HG03575 (cell line): ENCODE measurements around the gene ACER1.
"Not testable (repeated sequence)": the region's sequence is repeated elsewhere in the genome, so short reads cannot be mapped to it uniquely, and the experiment has no call there.

Experiments
- ATAC-seq: cut with Tn5 transposase; IDR thresholded peaks from one replicate; pipeline ENCODE4 v1.9.1; 2021; ENCODE audit not compliant: unreplicated experiment, insufficient number of reproducible peaks, low FRiP score; ENCODE audit errors: extremely low read depth

The ACER1 gene

GRCh38 chr19:6359568-6360341 lies 26.3 kb upstream of the ACER1 start:
- ATAC-seq = no peak

DNA sequence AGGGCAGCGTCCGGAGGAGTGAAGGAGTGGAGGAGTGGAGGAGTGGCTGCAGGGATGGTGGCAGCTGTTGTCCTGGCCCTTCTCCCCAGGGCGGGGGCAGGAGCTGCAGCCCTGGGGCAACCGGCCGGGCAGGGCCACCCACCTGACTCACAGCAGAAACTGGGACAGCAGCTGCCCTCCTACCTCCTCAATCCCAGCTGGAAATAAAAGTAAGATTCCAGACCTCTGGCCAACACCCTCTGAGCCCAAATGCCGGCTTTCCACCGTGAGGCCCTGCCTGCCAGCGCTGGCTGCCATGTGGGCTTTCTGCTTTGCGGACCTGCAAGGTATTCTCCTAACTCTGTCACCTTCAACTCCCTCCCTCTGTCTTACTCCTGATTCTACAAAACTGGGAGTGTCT lies 24.6 kb upstream of the ACER1 start:
- no peak for ATAC-seq

DNA sequence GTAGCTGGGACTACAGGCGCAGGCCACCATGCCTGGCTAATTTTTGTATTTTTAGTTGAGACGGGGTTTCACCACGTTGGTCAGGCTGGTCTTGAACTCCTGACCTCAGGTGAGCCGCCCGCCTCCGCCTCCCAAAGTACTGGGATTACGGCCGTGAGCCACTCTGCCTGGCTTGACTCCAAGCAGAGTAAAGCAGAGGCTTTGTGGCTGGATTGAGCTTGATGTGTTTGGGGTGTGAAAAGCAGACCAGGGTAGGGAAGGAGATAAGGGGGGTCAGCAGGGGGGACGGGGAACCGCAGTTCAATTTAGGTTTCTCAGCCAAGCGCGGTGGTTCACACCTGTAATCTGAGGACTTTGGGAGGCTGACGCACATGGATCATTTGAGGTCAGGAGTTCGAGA lies 23.8 kb upstream of the ACER1 start:
- no peak for ATAC-seq

GRCh38 chr19:6355321-6356040 lies 22.1 kb upstream of the ACER1 start:
- ATAC-seq = not testable (repeated sequence)

GRCh38 chr19:6354098-6354674 lies 20.8 kb upstream of the ACER1 start:
- no peak for ATAC-seq

GRCh38 chr19:6352381-6353165 lies 19.2 kb upstream of the ACER1 start:
- ATAC-seq = no peak

DNA sequence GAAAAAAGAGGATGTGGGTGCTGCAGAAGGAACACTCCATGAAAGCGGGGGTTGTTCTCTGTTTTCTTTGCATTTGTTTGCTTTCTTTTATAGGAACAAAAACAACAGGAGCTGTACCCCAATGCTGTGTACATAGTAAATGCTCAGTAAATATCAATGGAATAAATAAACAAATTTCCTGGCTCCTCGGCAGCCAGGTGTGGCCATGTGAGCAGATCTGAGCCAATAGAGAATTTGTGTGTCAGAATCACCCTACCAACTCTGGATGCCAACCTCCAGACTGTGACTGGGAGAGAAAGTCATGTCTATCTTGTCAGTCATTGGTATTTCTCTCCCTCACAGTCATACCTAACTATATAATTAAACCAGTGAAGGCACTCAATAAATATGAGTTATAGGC lies 17.3 kb upstream of the ACER1 start:
- no peak for ATAC-seq

GRCh38 chr19:6349271-6349670 lies 15.9 kb upstream of the ACER1 start:
- ATAC-seq = not testable (repeated sequence)

DNA sequence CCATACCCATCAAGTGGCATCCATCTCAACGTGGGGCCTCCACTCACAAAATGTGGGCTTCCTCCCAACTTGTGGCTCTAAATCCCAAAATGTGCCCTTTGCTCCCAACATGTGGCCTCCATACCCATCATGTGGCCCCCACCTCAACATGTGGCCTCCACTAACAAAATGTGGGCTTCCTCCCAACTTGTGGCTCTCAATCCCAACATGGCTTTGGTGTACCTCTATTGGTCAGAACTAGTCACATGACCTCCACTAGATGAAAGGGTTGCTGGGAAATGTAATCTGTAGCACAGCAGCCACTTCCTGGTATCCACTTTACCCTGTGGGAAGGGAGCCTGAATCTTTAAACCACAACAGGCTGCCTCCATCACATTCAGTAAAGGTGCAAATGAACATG lies 10.1 kb upstream of the ACER1 start:
- ATAC-seq = no peak

DNA sequence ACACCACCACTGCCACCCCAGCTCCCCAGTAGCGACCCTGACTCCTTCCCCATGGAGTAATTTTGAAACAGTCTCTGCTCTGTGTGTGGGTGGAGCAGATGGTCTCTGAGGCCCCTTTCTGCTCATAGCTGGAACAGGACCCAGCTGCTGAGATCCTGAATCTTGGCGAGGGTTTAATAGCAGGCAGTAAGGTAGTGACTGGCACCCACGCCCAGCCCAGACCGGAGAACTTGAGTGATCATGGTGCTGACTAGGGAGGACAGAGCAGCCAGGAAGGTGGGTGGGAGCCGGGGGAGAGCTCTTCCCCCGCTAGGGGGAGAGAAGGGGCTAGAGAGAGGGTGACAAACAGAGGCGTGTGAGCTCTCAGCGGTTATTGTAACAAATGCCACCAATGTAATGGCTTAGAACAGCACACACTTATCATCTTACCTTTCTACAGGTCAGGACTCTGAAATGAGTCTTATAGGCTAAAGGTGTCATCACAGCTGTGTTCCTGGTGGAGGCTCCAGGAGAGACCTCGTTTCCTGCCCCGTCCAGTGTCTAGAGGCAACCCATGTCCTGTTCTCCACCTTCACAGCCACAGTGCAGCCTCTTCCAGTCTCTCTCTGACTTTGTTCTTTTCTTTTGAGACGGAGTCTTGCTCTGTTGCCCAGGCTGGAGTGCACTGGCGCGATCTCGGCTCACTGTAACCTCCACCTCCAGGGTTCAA lies 7.2 kb upstream of the ACER1 start:
- no peak for ATAC-seq

DNA sequence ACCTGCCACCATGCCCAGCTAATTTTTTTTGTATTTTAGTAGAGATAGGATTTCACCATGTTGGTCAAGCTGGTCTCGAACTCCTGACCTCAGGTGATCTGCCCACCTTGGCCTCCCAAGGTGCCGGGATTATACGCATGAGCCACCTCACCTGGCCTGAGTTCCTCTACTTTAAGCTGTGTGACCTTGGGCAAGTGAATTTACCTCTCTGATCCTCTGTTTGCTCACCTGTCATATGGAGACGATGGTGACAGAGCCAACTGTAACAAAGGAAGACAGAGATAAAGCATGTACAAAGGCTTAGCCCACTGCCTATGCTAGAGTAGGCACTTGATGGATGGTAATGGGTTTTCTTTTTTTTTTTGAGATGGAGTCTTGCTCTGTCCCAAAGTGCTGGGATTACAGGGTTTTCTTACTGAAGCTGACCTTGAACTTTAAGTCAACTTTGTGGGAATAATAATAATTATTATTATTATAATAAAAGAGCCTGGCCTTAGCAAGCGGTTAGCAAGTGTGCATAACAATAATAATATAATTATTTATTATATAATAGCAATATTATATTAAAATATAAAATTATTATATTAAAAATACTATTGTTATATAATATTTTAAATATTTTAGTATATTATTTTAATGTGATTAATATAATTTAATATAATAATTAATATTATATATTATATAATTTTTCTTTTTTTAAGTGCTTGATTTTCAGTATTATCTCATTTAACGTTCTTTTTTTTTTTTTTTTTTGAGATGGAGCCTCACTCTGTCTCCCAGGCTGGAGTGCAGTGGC lies 1.3 kb upstream of the ACER1 start:
- ATAC-seq = no peak

- ATAC-seq = no peak
Measured at GRCh38 chr19:6326815-6327214, 6.6 kb downstream of the ACER1 start.

GRCh38 chr19:6325614-6326013 lies 7.8 kb downstream of the ACER1 start:
- no peak for ATAC-seq

- no peak for ATAC-seq
Measured at GRCh38 chr19:6324757-6325156, 8.7 kb downstream of the ACER1 start.

GRCh38 chr19:6322284-6322683 lies 11.1 kb downstream of the ACER1 start:
- no peak for ATAC-seq

DNA sequence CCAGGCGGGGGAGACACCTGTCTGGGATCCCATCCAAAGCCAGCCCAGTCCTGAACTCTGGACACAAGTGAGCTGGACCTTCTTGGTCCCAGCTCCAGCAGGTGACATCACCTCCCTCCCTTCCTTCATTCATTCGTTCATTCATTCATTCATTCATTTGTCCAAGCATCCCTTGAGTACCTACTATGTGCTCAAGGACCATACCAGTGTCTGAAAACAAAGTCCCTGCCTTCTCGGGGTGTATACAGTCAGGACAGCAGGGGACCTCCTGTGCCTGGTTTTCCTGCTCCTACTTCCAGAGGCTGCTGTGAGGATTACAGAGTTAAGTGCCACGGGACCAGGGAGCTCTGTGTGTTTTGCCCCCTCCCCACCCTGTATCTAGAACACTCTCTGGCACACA lies 14.0 kb downstream of the ACER1 start:
- no peak for ATAC-seq

GRCh38 chr19:6318772-6319171 lies 14.6 kb downstream of the ACER1 start:
- ATAC-seq = no peak

- not testable (repeated sequence) for ATAC-seq
Measured at GRCh38 chr19:6315646-6316045, 17.8 kb downstream of the ACER1 start.
